Activated CD8-positive, alpha-beta memory T cell treated with anti-CD3 and anti-CD28 coated beads, Interleukin-2, amount 50 U/mL, for 48 hours (primary cell): ENCODE results near the gene PLEKHM3.
"Not testable (repeated sequence)": the region's sequence is repeated elsewhere in the genome, so short reads cannot be mapped to it uniquely, and the experiment has no call there.

Experiments
- DNase-seq: peaks from one replicate; pipeline ENCODE4 v3.0.0-alpha.2; 2020

The PLEKHM3 gene

DNA sequence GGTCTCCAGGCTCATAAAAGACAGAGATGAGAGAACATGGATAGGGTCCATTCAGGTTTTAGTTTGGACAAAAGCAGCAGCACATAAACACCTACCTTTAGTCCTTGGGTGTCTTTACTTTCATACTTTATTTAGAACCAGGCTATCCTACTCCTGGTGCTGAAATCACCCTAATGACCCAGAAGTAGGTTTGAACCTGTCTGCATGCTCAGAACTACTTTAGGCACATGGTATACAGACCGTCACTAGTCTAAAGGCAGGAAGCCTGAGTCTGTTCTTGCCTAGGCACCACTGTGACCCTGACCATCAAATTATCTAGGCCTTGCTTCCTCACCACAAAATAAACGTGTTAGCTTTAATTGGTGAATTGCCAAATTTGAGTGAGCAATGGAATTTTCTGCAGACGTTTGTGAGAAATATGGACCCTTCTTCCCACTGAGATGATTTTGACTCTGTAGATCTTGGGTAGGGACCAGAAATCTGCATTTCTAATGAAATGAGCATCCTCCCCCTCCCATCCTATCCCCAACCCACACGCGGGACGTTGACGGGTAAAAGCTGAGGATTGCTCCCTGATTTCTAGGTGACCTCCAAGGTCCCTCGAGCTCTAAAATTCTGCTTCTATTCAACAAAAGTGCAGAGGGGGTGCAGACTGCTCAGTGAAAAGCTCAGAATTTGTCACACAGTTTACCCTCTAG, 75.1 kb downstream of the PLEKHM3 start:
- DNase-seq: no peak

DNA sequence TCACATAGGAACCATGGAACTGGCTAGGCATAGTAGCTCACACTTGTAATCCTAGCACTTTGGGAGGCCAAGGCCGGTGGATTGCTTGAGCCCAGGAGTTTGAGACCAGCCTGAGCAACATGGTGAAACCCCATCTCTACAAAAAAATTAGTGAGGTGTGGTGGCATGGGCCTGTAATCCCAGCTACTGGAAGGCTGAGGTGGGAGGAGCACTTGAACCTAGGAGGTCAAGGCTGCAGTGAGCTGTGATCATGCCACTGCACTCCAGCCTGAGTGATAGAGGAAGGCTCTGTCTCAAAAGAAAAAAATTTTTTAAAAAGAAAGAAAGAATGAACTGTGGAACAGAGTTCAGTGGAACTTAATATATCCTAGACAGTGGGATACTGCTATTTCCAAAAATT, 76.1 kb downstream of the PLEKHM3 start:
- DNase-seq: not testable (repeated sequence)

DNA sequence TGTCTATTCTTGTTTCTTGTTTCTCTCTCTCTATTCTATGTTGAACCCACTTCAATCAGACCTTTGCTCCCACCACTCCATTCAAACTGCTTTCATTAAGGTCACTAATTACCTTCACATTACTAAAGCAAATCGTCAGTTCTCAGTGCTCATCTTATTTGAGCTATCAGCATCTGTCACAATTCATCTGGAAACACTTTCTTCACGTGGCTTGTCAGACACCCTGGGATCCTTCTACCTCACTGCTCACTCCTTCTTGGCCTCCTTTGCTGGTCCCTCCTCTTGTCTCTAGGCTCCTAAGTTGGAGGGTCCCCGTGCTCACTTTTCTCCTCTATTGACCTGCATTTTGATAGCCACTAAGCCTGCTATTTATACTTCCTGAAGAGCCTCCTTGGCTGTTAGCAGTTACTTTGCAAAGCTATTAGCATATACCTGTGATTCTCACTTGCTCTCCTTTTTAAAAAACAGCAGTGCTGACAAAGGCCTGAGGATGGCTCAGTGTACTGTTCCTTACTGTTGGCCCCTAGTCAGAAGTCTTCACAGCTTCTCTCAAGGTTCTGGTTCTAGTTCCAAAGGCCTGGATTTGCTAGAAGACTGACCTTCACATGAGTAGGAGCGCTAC, 80.2 kb downstream of the PLEKHM3 start:
- DNase-seq: no peak

GRCh38 chr2:207944334-207944733, 81.0 kb downstream of the PLEKHM3 start:
- DNase-seq: no peak

GRCh38 chr2:207939342-207940108, 85.8 kb downstream of the PLEKHM3 start:
- DNase-seq: no peak

- DNase-seq: no peak
Measured at GRCh38 chr2:207938886-207939285, 86.4 kb downstream of the PLEKHM3 start.

DNA sequence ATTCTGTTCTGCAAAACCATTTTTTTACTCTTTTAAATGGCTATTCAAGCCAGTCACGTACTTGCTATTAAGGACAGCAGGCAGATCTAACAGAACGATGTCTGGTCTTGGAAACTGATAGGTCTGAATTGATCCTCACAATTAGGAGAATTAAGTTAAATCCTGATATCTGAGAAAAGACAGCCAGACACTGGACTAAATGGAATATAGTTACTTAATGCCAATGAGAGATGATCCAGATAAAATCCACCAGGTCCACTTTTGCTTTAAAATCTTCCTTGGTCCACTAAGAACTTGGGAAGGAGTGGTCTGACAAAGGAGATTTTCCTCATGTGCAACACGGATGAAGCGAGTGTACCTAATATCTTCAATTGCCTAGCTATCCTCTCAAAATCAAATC, 86.9 kb downstream of the PLEKHM3 start:
- no peak for DNase-seq

- DNase-seq: no peak
Measured at GRCh38 chr2:207937823-207938222, 87.5 kb downstream of the PLEKHM3 start.

DNA sequence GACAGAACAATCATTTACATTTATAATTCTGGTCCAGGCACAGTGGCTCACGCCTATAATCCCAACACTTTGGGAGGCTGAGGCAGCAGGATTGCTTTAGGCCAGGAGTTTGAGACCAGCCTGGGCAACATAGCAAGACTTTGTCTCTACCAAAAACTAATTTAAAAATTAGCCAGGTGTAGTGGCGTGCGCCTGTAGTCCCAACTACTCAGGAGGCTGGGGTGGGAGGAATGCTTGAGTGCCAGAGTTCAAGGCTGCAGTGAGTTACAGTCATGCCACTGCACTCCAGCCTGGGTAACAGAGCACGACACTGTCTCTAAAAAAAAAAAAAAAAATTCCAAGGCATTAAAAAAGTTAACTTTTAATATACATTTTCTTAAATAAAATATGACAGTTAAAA, 88.1 kb downstream of the PLEKHM3 start:
- DNase-seq: no peak

DNA sequence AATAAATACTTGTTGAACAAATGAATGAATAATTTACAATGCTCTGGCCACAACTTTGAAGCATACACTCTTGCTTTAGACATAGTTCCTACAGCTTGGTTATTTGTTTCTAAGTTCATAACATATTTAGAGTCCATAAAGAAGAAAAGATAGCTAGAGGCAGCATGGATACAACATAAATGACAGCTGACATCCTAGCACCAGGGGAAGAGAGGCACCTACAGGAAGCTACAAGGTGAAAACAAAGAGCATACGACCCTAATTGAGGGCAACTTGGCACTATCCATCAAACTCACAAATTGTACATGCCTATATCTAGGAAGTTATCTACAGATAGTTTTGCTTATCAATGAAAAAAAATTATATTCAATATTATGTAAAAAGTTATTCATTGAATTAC, 88.9 kb downstream of the PLEKHM3 start:
- no peak for DNase-seq

DNA sequence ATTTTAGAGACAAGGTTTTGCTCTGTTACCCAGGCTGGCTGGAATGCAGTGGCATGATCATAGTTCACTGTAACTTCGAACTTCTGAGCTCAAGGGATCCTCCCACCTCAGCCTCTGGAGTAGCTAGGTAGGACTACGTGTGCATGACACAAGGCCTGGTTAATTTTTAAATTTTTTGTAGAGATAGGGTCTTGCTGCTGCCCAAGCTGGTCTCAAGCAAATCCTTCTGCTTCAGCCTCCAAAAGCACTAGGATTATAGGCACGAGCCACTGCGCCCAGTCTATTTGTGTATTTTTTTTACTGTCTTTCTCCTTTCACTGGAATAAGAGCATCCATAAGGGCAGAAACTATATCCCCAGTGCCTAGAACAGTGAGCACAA, 89.3 kb downstream of the PLEKHM3 start:
- DNase-seq: no peak

DNA sequence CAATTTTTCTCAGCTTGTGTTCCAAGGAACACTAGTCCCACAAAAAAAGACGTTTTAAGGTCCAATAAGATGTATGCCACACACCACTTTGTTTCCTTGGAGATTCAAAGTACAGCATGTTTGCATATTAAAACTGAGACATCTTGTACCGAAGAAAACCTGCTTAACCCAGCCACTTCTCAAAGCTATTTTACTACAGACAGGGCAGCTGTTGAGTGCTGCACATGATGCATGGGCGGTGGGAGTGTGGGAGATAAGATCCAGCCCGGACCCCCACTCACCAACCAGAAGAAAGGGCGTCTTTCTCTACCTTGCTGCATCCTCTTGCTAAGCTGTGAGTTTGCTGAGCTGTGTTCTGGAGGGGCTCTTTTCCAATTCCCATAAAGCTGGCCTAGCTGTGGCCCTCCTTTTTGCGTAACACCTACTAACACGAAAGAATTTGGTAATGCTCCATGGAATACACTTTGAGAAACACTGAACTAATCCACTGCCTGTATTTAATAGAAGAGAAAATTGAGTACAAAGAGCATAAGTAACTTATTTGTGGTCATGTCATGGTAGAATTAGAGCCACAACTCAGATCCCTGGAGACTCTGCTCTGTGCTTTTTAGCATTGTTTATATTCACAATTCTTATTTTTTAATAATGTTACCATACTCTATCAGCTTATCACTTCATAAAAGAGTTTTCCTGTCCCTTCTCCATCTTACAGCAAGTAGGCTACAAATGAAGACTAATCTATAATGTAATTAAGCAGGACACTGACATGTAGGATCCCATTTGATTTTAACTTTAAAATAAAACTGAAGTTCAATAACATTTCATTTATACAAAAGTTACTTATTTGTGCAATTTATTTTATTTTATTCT, 90.0 kb downstream of the PLEKHM3 start:
- DNase-seq: no peak

DNA sequence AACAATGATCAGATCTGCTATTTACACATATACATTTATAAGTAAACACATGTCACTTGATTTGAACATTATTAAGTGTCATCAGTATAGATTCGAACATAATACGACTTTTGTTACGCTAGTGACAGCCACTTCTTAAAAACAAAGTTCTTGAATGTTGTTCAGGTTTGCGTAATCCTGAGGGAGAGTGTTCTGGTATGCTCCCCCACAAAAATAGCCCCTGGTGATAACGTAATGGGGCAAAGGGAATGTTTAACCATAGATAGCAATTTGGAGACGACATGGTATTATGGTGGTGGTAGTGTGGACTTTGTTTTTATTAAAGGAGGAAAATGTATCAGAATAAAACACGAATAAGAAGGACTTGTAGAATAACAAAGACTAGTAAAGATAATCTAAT, 90.6 kb downstream of the PLEKHM3 start:
- no peak for DNase-seq

GRCh38 chr2:207933396-207934065, 91.8 kb downstream of the PLEKHM3 start:
- DNase-seq: no peak

- no peak for DNase-seq
Measured at GRCh38 chr2:207932106-207932505, 93.2 kb downstream of the PLEKHM3 start.

- no peak for DNase-seq
Measured at GRCh38 chr2:207930747-207931146, 94.6 kb downstream of the PLEKHM3 start.

- no peak for DNase-seq
Measured at GRCh38 chr2:207929923-207930322, 95.4 kb downstream of the PLEKHM3 start.

DNA sequence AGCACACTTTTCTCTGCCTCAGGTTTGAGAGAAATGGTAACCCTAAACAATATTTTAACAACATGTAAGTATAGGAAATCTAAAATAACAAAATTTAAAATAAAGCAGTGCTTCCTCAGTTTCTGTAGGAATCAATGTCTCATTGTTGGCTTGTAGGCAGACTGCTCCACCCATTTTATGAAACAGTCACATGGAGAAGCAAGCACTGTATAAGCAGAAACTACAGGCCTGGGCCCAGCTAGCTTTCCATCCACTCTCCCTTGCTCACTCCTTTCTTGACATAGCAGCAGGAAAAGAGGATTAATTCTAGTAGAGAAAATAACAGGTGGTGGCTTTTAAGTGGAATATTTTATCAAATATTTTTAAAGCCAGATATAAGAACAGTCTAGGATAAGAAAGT, 97.2 kb downstream of the PLEKHM3 start:
- DNase-seq: no peak

GRCh38 chr2:207926989-207927300, 98.4 kb downstream of the PLEKHM3 start:
- no peak for DNase-seq

GRCh38 chr2:207926133-207926988, 99.0 kb downstream of the PLEKHM3 start:
- DNase-seq: no peak

DNA sequence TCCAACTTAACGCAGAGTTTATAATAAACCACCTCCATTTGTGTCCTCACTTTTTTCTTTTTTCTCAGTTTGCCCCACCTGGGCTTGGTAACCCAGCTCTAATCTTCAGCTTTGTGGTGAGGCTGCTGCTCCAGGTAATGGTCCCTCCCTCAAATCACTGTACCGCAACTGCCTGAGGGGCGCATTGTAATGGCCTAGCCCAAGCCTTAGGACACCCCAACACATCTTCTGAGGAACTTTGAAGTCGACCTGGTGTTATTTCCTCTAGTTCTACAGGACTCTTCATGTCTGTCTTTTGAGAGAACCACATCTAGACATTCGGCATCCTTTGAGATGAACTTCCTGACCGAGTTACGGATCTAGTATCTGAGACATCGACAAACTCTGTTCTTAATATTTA, 99.7 kb downstream of the PLEKHM3 start:
- no peak for DNase-seq

GRCh38 chr2:207921606-207922005, 103.7 kb downstream of the PLEKHM3 start:
- no peak for DNase-seq
